Stimulated activated naive CD8-positive, alpha-beta T cell treated with anti-CD3 and anti-CD28 coated beads, Interleukin-15, Interleukin-2, amounts not matched to agents 100 ng/mL and 50 ng/mL, for 24 hours (primary cell): ENCODE measurements around the gene KIAA0825.

Experiments used
- H3K27ac Mint-ChIP-seq: one replicate; pipeline ENCODE4 v1.8.0; 2021; ENCODE audit warnings: mild to moderate bottlenecking, mixed read lengths
- H3K27me3 Mint-ChIP-seq: one replicate; pipeline ENCODE4 v1.8.0; 2021; ENCODE audit warnings: mixed read lengths
- H3K36me3 Mint-ChIP-seq: one replicate; pipeline ENCODE4 v1.8.0; 2021; ENCODE audit warnings: low read depth, mixed read lengths
- H3K4me1 Mint-ChIP-seq: one replicate; pipeline ENCODE4 v1.8.0; 2021; ENCODE audit warnings: low read depth, mixed read lengths
- H3K4me3 Mint-ChIP-seq: one replicate; pipeline ENCODE4 v1.8.0; 2021; ENCODE audit warnings: mild to moderate bottlenecking, mixed read lengths
- H3K9me3 Mint-ChIP-seq: one replicate; pipeline ENCODE4 v1.8.0; 2021; ENCODE audit warnings: mixed read lengths

KIAA0825 gene

DNA sequence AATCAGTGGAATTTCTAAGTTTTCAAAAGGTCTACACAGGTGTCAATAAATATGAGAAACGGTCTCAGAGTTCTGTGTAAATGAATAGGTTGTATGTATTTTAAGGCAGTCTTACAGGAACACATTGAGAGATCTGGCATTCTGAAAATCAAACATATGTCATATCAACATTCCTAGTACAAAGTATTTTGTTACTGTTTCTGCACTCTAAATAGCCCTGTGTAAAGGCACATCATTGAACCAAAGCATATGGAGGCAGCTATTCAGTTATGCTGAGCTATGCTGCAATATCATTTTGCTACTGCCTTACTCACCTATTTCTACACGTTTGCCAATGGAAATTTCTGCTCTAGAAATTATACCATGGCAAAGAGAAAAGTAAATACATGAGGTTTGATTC, 379.1 kb downstream of the KIAA0825 start:
- H3K27me3 Mint-ChIP-seq, result no peaks in the 10 kb centered on the region
- H3K4me3 Mint-ChIP-seq, result no peak overlapping the region
- no peak overlapping the region for H3K27ac Mint-ChIP-seq

DNA sequence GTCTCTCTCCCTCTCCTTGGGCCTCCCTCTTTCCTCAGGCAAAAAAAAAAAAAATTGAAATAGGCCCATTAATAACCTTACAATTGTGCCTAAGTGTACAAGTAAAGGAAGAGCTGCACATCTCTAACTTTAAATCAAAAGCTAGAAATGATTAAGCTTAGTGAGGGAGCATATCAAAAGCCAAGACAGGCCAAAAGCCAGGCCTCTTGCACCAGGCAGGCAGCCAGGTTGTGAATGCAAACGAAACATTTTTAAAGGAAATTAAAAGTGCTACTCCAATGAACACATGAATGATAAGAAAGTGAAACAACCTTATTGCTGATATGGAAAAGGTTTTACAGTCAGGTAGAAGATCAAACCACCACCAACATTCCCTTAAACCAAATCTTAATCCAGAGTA, 383.4 kb downstream of the KIAA0825 start:
- Mint-ChIP-seq H3K27ac (no peak overlapping the region), H3K4me3 (no peak overlapping the region), H3K4me1 (no peaks in the 10 kb centered on the region), H3K9me3 (peaks cover 4% of the 10 kb centered on the region), H3K27me3 (peaks cover 3% of the 10 kb centered on the region), H3K36me3 (no peaks in the 10 kb centered on the region)

More for the DNA sequence above, 379.1 kb downstream of the KIAA0825 start:
- H3K36me3 Mint-ChIP-seq, result no peaks in the 10 kb centered on the region
- H3K9me3 Mint-ChIP-seq, result peaks cover 4% of the 10 kb centered on the region
- H3K4me1 Mint-ChIP-seq, result no peaks in the 10 kb centered on the region

- H3K9me3 Mint-ChIP-seq, result no peaks in the 10 kb centered on the region
- H3K27ac Mint-ChIP-seq, result no peak overlapping the region
- H3K36me3 Mint-ChIP-seq, result no peaks in the 10 kb centered on the region
- no peak overlapping the region for H3K4me3 Mint-ChIP-seq
- peaks cover 3% of the 10 kb centered on the region for H3K27me3 Mint-ChIP-seq
- no peaks in the 10 kb centered on the region for H3K4me1 Mint-ChIP-seq
Observed at GRCh38 chr5:94228791-94229190, 389.6 kb downstream of the KIAA0825 start.

- Mint-ChIP-seq H3K27me3 (no peaks in the 10 kb centered on the region), H3K4me3 (no peak overlapping the region), H3K4me1 (peaks cover 5% of the 10 kb centered on the region), H3K36me3 (no peaks in the 10 kb centered on the region), H3K9me3 (no peaks in the 10 kb centered on the region), H3K27ac (no peak overlapping the region)
Observed at GRCh38 chr5:94223235-94223634, 395.2 kb downstream of the KIAA0825 start.

GRCh38 chr5:94218374-94218773, 400.0 kb downstream of the KIAA0825 start:
- Mint-ChIP-seq H3K4me1 (peaks cover 5% of the 10 kb centered on the region), H3K36me3 (no peaks in the 10 kb centered on the region), H3K27ac (no peak overlapping the region)

DNA sequence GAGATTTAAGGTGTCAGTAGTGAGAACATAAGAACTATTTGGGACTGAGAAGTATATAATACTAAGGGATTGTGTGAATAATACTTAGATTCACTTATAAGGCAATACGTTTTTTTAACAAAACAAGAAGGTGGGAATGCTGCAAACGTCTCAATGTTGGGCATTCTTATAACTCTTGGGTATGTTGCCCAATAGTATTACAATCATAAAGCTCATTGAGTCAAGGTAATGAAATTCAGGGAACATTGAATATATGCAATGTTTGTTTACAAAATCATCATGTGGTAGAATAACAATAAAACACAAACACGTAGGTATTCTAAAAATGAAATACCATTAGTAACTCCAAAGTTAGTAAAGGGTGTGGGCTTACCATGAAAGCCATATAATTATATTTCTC, 400.7 kb downstream of the KIAA0825 start:
- Mint-ChIP-seq H3K27ac (no peak overlapping the region), H3K36me3 (no peaks in the 10 kb centered on the region), H3K4me1 (no peaks in the 10 kb centered on the region), H3K27me3 (no peaks in the 10 kb centered on the region), H3K4me3 (no peak overlapping the region), H3K9me3 (no peaks in the 10 kb centered on the region)

More at GRCh38 chr5:94218374-94218773, 400.0 kb downstream of the KIAA0825 start:
- H3K4me3 Mint-ChIP-seq, result no peak overlapping the region
- H3K9me3 Mint-ChIP-seq, result no peaks in the 10 kb centered on the region
- H3K27me3 Mint-ChIP-seq, result no peaks in the 10 kb centered on the region

DNA sequence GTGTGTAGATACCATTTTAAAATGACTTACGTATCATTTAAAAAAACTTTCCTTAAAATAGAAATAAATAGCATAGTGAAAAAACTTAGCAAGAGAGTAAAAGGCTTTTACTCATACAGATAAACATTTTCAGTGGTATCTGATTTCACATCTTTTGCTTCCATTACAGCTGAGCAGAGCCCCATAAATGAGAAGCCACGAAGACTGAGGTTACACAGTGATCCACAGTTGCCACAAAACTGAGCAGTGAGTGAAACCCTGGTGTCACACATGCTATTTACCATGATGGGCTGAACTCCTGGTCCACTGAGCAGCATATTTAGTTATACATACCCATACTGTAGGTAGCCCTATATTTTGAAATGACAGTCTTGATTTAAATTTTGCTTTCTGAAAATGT, 401.2 kb downstream of the KIAA0825 start:
- no peak overlapping the region for H3K4me3 Mint-ChIP-seq
- no peaks in the 10 kb centered on the region for H3K27me3 Mint-ChIP-seq
- H3K9me3 Mint-ChIP-seq, result no peaks in the 10 kb centered on the region
- no peak overlapping the region for H3K27ac Mint-ChIP-seq
- H3K4me1 Mint-ChIP-seq, result no peaks in the 10 kb centered on the region
- H3K36me3 Mint-ChIP-seq, result no peaks in the 10 kb centered on the region

DNA sequence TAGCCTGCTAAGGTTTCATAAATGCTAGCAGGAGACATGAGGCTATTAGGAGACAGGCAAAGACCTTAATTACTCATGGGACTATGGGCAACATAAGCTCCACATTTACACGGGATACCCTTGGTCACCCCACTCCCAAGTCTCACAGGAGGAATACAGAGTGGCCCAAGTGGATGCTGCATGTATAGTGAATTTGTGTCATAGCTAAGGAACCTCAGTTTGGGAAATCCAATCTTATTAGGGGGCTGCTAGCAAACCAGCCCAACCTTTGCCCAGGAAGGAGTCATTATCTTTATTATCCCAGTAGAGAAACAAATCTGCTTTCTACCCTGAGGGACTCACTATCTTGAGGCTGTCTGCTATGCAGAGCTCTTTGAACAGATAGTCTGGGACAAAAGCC, 405.9 kb downstream of the KIAA0825 start:
- no peaks in the 10 kb centered on the region for H3K9me3 Mint-ChIP-seq
- H3K36me3 Mint-ChIP-seq, result no peaks in the 10 kb centered on the region

DNA sequence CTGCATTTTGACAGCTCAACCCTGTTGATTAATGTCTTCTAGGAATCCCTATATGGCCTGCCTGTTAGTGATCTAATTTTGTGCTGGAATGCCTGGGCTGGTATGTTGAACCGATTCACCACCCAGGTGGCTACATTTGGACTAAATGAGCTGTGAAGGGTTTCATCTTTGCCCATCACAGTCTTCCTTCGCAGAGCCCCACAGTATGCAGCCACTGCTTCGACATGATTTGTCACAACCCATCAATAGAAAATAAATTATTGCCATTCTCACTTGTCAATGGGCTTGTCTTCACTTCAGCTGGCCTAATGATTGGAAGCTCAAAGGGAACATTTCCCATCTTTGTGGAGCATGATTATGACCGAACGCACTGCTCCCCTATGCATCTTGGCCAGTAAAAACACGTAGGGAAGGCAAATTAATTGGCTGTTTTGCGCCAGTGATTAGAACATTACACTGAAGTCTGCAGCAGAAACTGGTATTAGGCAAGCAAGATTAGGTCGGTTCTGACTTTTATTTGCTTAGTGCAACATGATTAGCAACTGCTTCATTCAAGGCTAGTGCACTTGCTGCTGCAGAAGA, 408.5 kb downstream of the KIAA0825 start:
- Mint-ChIP-seq H3K4me1 (no peaks in the 10 kb centered on the region), H3K4me3 (no peak overlapping the region), H3K27ac (no peak overlapping the region), H3K9me3 (no peaks in the 10 kb centered on the region), H3K36me3 (no peaks in the 10 kb centered on the region), H3K27me3 (peaks cover 4% of the 10 kb centered on the region)

More for the DNA sequence above, 405.9 kb downstream of the KIAA0825 start:
- Mint-ChIP-seq H3K4me1 (no peaks in the 10 kb centered on the region), H3K27me3 (peaks cover 4% of the 10 kb centered on the region), H3K27ac (no peak overlapping the region), H3K4me3 (no peak overlapping the region)

GRCh38 chr5:94209272-94209671, 409.1 kb downstream of the KIAA0825 start:
- H3K4me1 Mint-ChIP-seq, result no peaks in the 10 kb centered on the region

DNA sequence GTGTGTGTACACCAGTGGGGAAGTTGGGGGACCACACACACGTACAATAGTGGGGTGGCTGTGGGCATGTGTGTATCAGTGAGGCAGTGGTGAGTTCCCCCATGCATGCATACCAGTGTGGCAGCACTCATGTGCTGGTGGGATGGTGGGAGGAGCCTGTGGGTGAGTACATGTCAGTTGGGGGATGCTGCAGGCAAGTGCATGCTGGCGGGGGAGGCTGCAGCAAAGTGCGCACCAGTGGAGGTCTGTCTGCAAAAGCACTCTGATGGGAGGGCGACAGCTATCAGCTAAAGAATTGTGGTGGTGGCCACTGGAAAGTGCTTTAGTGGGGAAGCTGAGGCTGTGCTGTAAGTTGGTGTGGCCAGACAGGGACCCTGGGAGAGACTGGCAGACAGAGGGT, 418.8 kb downstream of the KIAA0825 start:
- Mint-ChIP-seq H3K27ac (no peak overlapping the region), H3K36me3 (no peaks in the 10 kb centered on the region), H3K27me3 (no peaks in the 10 kb centered on the region), H3K9me3 (no peaks in the 10 kb centered on the region), H3K4me1 (no peaks in the 10 kb centered on the region), H3K4me3 (no peak overlapping the region)

More at GRCh38 chr5:94209272-94209671, 409.1 kb downstream of the KIAA0825 start:
- H3K36me3 Mint-ChIP-seq, result no peaks in the 10 kb centered on the region
- no peak overlapping the region for H3K27ac Mint-ChIP-seq
- H3K27me3 Mint-ChIP-seq, result peaks cover 4% of the 10 kb centered on the region
- no peaks in the 10 kb centered on the region for H3K9me3 Mint-ChIP-seq
- H3K4me3 Mint-ChIP-seq, result no peak overlapping the region

- no peaks in the 10 kb centered on the region for H3K36me3 Mint-ChIP-seq
Observed at GRCh38 chr5:94197970-94198369, 420.4 kb downstream of the KIAA0825 start.

GRCh38 chr5:94196953-94197352, 421.5 kb downstream of the KIAA0825 start:
- Mint-ChIP-seq H3K27ac (no peak overlapping the region), H3K4me3 (no peak overlapping the region), H3K9me3 (no peaks in the 10 kb centered on the region)

More at GRCh38 chr5:94197970-94198369, 420.4 kb downstream of the KIAA0825 start:
- H3K27me3 Mint-ChIP-seq, result no peaks in the 10 kb centered on the region
- H3K9me3 Mint-ChIP-seq, result no peaks in the 10 kb centered on the region
- no peaks in the 10 kb centered on the region for H3K4me1 Mint-ChIP-seq
- H3K4me3 Mint-ChIP-seq, result no peak overlapping the region
- H3K27ac Mint-ChIP-seq, result no peak overlapping the region

GRCh38 chr5:94192658-94193391, 425.6 kb downstream of the KIAA0825 start:
- Mint-ChIP-seq H3K9me3 (no peaks in the 10 kb centered on the region), H3K27ac (no peak overlapping the region), H3K4me3 (no peak overlapping the region), H3K36me3 (no peaks in the 10 kb centered on the region), H3K4me1 (no peaks in the 10 kb centered on the region), H3K27me3 (no peaks in the 10 kb centered on the region)

More at GRCh38 chr5:94196953-94197352, 421.5 kb downstream of the KIAA0825 start:
- no peaks in the 10 kb centered on the region for H3K27me3 Mint-ChIP-seq
- no peaks in the 10 kb centered on the region for H3K36me3 Mint-ChIP-seq
- no peaks in the 10 kb centered on the region for H3K4me1 Mint-ChIP-seq

DNA sequence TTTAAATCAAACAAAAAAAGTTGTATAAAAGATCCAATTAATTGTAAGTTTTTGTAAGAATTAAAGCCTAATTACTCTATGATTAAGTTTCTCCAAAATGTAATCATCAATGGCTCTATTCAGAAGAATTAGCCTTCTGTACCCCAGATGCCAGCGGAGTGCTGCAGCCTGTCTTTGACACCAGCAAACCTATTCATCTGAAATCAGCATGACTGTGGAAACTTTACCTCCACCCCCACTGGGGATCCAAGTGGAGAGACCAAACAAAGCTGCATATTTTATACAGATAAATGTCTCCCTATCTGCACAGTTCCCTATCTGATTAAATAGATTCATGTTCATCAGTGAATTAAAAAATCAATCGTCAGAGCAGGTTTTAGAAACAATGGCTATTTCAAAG, 426.8 kb downstream of the KIAA0825 start:
- H3K9me3 Mint-ChIP-seq, result peaks cover 4% of the 10 kb centered on the region
- H3K27me3 Mint-ChIP-seq, result peaks cover 6% of the 10 kb centered on the region
- H3K4me1 Mint-ChIP-seq, result no peaks in the 10 kb centered on the region
- no peaks in the 10 kb centered on the region for H3K36me3 Mint-ChIP-seq
- H3K27ac Mint-ChIP-seq, result no peak overlapping the region
- no peak overlapping the region for H3K4me3 Mint-ChIP-seq

GRCh38 chr5:94188725-94189124, 429.7 kb downstream of the KIAA0825 start:
- H3K36me3 Mint-ChIP-seq, result no peaks in the 10 kb centered on the region
- no peaks in the 10 kb centered on the region for H3K4me1 Mint-ChIP-seq
- H3K27me3 Mint-ChIP-seq, result peaks cover 13% of the 10 kb centered on the region
- no peak overlapping the region for H3K4me3 Mint-ChIP-seq
- no peak overlapping the region for H3K27ac Mint-ChIP-seq
- H3K9me3 Mint-ChIP-seq, result peaks cover 4% of the 10 kb centered on the region
